Brain pericyte (primary cell): ENCODE data around the gene PTCH1.

ENCODE experiments used
- DNase-seq: peaks from one replicate; pipeline ENCODE4 v3.0.0-alpha.2; 2012; ENCODE audit warnings: low read depth, low spot score

The PTCH1 gene

DNA sequence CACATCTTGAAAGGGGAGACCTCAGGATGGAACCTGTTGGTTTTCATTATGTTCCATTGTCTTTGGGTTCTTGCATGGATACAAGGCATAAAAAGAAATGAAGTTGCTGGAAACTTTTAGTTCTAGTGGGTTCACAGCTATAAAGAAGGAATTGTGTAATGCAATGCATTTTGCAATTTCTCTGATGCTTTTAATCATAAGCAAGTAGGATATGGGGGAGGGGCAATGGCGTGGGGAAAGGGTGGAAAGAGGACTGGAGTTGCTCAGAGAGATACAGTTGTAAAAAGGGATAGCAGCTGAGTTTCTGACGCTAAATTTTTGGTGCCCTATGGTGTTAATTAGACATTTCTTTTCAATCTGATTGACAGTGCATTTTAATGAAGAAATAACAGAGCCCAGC is 110.7 kb downstream of the PTCH1 start:
- DNase-seq, result no peak

DNA sequence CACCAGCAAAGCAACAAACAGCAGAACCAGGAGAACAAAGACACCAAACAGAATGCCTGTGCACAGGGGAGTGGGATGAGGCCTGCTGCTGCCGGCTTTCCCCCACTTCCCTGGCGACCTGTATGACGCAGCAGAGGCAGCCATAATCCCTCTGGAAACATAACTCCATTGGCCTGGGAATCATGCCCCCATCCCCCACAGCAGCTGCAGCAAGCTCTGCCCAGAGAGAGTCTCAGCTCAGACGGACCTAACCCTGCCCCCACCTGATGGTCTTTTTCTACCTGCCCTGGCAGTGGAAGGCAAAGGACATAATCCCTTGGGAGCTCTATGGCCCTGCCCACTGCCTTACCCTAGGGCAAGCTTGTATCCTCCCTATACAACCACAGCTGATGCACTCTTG is 117.5 kb downstream of the PTCH1 start:
- DNase-seq, result no peak
